Body of pancreas (tissue), 4 donors: ENCODE measurements around the gene ZFP1. TPM values are rescaled to one million over a fixed set of nuclear protein-coding genes. Genes with fewer than 3 reads are reported as not detected.

Experiments
- ATAC-seq: fragments of 150-250 bp; one replicate; pipeline ENCODE4 v1.9.1; 2016
- DNase-seq, 4 donors: peaks; one replicate each; pipeline ENCODE4 v3.0.0-alpha.2; 2019
- H3K27ac ChIP-seq, 4 donors: fragments of 200-600 bp; sonication (generic); 1 replicate in 3 of 4; 2 replicates in 1 of 4; pipeline versions ENCODE4 v1.5.1 to v1.6.1; 2016 to 2019; ENCODE audit warnings: mild to moderate bottlenecking in 1 of 4, mixed read lengths in 1 of 4, moderate library complexity in 1 of 4
- H3K27me3 ChIP-seq, 2 donors: fragments of 200-600 bp; sonication (generic); one replicate each; pipeline ENCODE4 v1.6.0; 2016; ENCODE audit warnings: mild to moderate bottlenecking in 1 of 2
- H3K36me3 ChIP-seq, 2 donors: fragments of 200-600 bp; sonication (generic); replicated peaks in 1 of 2; 2 replicates each; pipeline ENCODE4 v1.5.1; 2016; ENCODE audit warnings: low read depth in 2 of 2; ENCODE audit not compliant: insufficient read depth in 1 of 2
- H3K4me1 ChIP-seq: fragments of 200-600 bp; sonication (generic); one replicate; pipeline ENCODE4 v1.6.0; 2016
- H3K4me3 ChIP-seq, 2 donors: fragments of 200-600 bp; sonication (generic); 1 replicate in 1 of 2; 2 replicates in 1 of 2; pipeline ENCODE4 v1.5.1; 2016 to 2019
- H3K9me3 ChIP-seq, 3 donors: fragments of 200-600 bp; sonication (generic); 1 replicate in 2 of 3; 2 replicates in 1 of 3; pipeline ENCODE4 v1.5.1; 2016
- POLR2A ChIP-seq, 3 donors: fragments of 450-650 bp; IDR thresholded peaks; one replicate each; pipeline ENCODE4 v1.6.1; 2016; ENCODE audit warnings: antibody characterized with exemption in 3 of 3, mild to moderate bottlenecking in 2 of 3
- WGBS, 2 donors: methylation state at CpG; one replicate each; pipeline ENCODE4 v1.1.5; 2017; 5-methylcytosine and 5-hydroxymethylcytosine counted together
- intact Hi-C: fragments of 100-400 bp; cut with DNase I; formaldehyde crosslinking; loops from one replicate; pipeline ENCODE4 v1.15.1; 2023
- total RNA-seq, 2 donors: library from RNA; depleted of rRNA; stranded (reverse); fragments of >200 nt; gene quantifications; one replicate each; pipeline ENCODE4 v1.1.0, GENCODE V29; 2016
- TF ChIP-seq, protein P1 (sequence below), 7 experiments: fragments of 450-650 bp in 4 of 7; fragments of 200-600 bp in 3 of 7; sonication (generic) in 3 of 7; IDR thresholded peaks; one replicate each; pipeline ENCODE4 v1.5.1; 2016 to 2019; ENCODE audit warnings: antibody characterized with exemption in 7 of 7

Gene ZFP1
- total RNA-seq, 2 donors from 2014 or later, result 1.6 to 3.4 TPM

DNA sequence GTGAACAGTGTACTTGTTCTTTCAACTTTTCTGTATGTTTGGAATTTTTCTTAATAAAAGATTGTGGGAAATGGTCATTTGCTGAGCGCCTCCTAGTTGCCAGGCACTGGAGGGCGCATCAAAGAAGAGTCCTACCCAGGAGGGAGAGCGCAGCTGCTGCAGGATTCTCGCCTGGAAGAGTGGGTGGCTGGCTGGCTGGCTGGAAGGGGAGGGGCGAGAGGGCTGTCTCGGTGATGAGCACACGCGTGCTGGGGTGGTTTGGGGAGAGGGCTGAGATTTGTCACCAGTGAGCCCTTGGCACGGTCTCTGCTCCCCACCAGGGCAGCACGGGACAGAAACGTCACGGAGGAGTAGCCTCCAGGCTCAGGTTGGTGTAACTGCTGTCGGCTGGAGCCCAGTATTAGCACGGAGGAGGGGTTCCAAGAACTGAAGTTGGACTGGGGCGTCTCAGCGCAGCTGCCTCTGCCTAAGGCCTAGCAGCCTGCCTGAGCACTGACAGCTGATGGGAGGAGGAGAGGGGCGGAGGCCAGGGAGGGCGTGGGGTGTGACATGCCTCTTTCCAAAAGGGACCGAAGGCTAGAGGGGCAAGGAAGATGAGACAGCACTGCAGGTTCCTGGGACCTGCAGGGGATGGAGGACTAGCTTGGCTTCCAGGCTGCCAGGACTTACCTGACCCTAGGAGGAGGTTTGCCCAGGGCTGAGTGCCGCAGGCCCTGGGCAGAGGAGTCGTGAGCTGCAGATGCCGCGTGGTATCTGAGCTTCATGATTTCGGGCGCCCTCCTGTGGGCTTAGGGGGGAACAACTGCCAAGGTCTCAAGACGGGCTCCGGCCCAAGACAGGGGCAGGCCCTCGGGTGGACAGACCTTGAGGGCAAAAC lies 37.4 kb upstream of the ZFP1 start:
- H3K4me3 ChIP-seq, result no peak overlapping the region
- peak in 1 of 3 donors; percentile 12 for TF ChIP-seq POLR2A (IDR thresholded peaks at IDR 0.05)
- TF ChIP-seq, protein P1, sequence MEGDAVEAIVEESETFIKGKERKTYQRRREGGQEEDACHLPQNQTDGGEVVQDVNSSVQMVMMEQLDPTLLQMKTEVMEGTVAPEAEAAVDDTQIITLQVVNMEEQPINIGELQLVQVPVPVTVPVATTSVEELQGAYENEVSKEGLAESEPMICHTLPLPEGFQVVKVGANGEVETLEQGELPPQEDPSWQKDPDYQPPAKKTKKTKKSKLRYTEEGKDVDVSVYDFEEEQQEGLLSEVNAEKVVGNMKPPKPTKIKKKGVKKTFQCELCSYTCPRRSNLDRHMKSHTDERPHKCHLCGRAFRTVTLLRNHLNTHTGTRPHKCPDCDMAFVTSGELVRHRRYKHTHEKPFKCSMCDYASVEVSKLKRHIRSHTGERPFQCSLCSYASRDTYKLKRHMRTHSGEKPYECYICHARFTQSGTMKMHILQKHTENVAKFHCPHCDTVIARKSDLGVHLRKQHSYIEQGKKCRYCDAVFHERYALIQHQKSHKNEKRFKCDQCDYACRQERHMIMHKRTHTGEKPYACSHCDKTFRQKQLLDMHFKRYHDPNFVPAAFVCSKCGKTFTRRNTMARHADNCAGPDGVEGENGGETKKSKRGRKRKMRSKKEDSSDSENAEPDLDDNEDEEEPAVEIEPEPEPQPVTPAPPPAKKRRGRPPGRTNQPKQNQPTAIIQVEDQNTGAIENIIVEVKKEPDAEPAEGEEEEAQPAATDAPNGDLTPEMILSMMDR (IDR thresholded peaks at IDR 0.05), result peak; percentile 80 to 96 (median 92)
- H3K36me3 ChIP-seq, result no peaks in the 10 kb centered on the region
- H3K4me1 ChIP-seq, result peaks cover 47% of the 10 kb centered on the region
- ATAC-seq (peak; percentile 78), DNase-seq (peak; percentile 91 to 93 (median 92))
- H3K27me3 ChIP-seq, result no peaks in the 10 kb centered on the region
- 32 to 50% methylated on average over 17 to 28 of the region's 28 CpGs for WGBS, 2 donors
- H3K27ac ChIP-seq, result peak overlapping the region; percentile 1 to 82 (median 38)
- intact Hi-C loops, result loop anchor here (10.0 kb wide), 1 partner anchor 406 kb away; the partner anchor contains the start of gene MLKL
- no peaks in the 10 kb centered on the region for H3K9me3 ChIP-seq

DNA sequence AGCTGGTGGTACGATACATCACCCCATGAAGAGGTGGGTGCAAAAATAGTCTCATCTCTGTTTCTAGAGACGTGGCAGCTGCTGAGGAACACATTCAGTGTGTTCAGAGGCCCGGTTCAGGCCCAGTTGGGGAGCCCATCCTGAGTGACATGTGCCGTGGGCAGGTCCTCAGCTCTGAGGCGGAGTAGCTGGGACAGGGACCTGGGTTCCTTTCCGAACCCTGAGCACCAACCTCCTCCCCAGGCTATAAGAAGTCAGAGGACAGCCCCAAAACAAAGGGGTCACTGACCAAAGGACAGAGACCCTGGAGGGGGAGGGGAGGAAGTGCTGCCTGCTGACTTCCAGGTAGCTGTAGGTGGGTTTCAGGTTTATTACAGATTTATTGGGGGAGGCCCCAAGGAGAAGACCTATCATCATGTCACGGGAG lies 36.8 kb upstream of the ZFP1 start:
- Histone ChIP-seq H3K27ac (peak overlapping the region; percentile 1 to 33 (median 24)), H3K4me3 (no peak overlapping the region), H3K36me3 (no peaks in the 10 kb centered on the region), H3K9me3 (no peaks in the 10 kb centered on the region), H3K4me1 (peaks cover 52% of the 10 kb centered on the region), H3K27me3 (no peaks in the 10 kb centered on the region)
- WGBS, 2 donors, result 40 to 56% methylated on average over 6 to 7 of the region's 7 CpGs
- intact Hi-C loops, result loop anchor here (10.0 kb wide), 1 partner anchor 407 kb away; the partner anchor contains the start of gene MLKL
- ATAC-seq (no peak), DNase-seq (no peak)
- TF ChIP-seq POLR2A (IDR thresholded peaks at IDR 0.05), result no peak
- TF ChIP-seq, protein P1 (IDR thresholded peaks at IDR 0.05), result no peak

DNA sequence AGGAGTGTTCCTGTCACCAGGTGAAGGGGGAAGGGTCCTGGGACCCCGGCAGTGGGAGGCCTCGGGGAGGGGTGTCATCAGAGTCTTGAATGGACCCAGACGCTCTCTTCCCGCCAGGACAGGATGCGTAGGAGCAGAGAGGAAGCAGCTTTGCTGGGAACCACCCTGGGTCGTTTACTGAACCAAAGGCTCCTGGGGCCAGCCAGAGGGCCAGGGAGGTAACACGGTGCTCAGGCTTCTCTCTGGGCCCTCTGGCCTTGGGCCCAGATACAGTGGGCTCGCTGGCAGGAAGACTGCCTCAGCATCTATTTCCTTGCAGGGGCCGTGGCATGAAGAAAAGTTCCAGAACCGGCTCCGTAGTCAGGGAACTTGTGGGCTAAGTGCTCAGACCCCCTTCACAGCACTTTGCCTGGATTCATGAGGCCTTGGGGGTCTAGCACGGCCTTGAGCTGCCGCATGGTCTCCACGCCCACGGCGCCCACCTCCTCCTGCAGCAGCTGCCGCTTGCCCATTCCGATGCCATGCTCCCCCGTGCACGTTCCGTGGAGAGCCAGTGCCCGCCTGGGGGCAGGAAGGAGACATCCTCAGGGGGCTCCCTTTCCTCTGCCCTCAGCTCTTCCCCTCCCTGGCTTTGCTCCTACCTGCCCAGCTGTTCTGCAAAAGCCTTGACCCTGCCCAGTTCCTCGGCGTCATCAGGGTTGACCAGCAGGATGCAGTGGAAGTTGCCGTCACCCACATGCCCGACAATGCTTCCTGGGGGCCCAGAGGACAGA lies 36.2 kb upstream of the ZFP1 start:
- H3K4me3 ChIP-seq, result no peak overlapping the region
- peaks cover 52% of the 10 kb centered on the region for H3K4me1 ChIP-seq
- ATAC-seq, result no peak
- H3K36me3 ChIP-seq, result no peaks in the 10 kb centered on the region
- no peaks in the 10 kb centered on the region for H3K9me3 ChIP-seq
- peak overlapping the region in 3 of 4 donors; percentile 1 to 27 (median 22) for H3K27ac ChIP-seq
- no peak for DNase-seq
- H3K27me3 ChIP-seq, result no peaks in the 10 kb centered on the region
- intact Hi-C loops, result loop anchor here (10.0 kb wide), 1 partner anchor 407 kb away; the partner anchor contains the start of gene MLKL
- WGBS, 2 donors, result 50 to 74% methylated on average over 17 to 26 of the region's 26 CpGs
- TF ChIP-seq, protein P1 (IDR thresholded peaks at IDR 0.05), result no peak
- TF ChIP-seq POLR2A (IDR thresholded peaks at IDR 0.05), result no peak

DNA sequence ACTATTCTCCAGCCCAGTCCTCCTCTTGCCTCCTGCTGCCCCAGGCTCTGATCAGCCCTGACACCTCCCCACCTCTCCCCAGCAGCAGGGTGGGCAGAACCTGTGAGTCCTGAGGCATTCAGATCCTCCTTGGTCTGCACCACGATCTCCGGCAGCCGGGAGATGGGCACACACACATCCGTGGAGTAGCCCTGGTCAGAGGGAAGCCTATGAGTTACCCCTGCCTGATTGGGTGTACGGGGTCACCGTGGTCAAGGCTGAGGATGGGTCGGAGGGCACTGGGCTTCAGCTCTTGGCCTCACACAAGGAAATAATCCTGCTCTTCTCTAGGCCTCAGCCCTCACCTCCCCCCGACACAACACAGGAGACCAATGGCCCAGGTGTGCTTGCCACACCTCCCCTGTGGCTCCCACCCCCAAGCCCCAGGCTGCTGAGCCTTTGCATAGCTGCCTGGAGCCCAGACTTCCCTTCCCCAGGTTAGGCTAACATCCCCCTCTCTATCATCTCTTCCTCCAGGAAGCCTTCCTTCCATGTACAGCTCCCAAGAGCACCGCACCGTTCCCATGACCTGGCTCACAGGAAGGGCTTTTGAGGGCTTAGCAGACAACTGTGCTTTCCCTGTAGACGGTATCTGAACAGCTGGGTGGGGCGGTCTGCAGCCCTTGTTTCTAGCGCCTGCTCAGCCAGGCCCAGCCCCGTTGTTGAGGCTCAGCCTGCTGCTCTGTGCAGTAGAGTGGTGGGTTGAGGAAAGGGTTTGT lies 35.4 kb upstream of the ZFP1 start:
- H3K27ac ChIP-seq, result no peak overlapping the region
- H3K36me3 ChIP-seq, result no peaks in the 10 kb centered on the region
- no peak for DNase-seq
- no peak for ATAC-seq
- H3K4me1 ChIP-seq, result peaks cover 52% of the 10 kb centered on the region
- H3K4me3 ChIP-seq, result no peak overlapping the region
- 64 to 93% methylated on average over 4 to 14 of the region's 14 CpGs for WGBS, 2 donors
- no peaks in the 10 kb centered on the region for H3K27me3 ChIP-seq
- H3K9me3 ChIP-seq, result no peaks in the 10 kb centered on the region
- no peak for TF ChIP-seq POLR2A (IDR thresholded peaks at IDR 0.05)
- TF ChIP-seq, protein P1 (IDR thresholded peaks at IDR 0.05), result no peak
- intact Hi-C loops, result loop anchor here (10.0 kb wide), 1 partner anchor 408 kb away; the partner anchor contains the start of gene MLKL
